GM19240 (cell line): Measurements from ENCODE around the gene AOC3.
"Not testable (repeated sequence)": the region's sequence is repeated elsewhere in the genome, so short reads cannot be mapped to it uniquely, and the experiment has no call there.

ENCODE experiments used
- DNase-seq: peaks from one replicate; pipeline ENCODE4 v3.0.0; 2011; ENCODE audit warnings: low spot score; ENCODE audit not compliant: insufficient read length

Gene AOC3

DNA sequence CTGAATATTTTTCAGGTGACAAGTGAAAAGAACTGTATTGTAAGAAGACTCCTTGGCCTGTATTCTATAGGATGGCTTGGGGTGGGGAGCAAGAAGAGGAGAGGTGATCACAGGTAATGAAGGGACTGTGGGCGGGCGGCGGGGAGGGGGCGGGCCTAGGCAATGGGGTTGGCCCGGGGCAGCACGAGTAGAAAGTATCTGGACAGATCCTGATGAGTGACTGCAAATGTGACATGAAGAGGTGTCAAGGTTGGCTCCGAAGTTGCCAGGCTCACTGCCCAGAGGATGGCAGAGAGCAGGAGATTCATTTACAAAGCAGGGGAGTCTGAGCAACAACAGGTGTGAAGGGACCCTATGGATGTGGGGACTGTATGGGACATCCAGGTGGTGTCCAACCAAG is 38.8 kb downstream of the AOC3 start:
- DNase-seq: no peak

DNA sequence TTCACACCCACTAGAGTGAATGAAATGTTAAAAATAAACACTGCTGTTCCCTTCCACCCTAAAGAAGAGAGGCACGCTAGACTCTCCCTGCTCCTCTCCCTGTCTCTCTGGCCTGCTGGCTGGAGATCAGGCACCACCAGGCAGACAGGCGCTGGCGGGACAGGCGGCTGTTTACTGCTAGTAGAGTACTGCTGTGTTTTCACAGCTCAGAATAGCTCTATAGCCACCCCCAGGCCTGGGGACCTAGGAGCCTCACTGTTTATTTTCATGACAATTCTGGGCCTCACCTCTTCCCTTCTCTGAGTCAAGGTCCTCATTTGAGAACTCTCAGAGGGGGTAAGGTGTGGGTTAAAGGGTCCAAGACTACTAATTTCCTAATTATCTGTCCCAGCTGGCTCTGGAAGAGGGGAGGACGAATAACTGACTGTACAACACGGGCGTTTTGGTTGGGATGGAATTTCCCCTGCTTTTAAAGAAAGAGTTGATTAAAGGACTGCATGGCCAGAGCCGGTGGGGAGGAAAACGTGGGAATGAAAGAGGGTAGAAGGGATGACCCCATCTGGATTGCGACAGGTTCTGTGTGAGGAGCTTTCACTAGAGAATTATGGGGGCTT is 40.6 kb downstream of the AOC3 start:
- DNase-seq: no peak

DNA sequence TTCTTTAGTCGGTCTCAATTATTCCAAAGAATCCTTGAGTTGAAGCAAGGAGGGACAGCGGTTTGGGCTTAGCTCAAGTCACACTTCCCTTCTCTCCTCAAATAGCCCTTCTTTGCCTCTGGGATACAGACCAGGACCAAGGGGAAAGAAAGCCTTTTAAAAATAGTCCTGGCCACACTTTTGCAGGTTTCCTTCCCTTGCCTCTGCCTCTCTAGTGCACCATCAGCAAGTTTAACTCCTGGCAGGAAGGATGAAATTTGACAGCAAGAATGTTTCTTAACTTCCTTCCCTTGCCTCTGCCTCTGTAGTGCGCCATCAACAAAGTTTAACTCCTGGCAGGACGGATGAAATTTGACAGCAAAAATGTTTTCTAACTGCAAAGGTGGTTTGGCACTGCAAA is 42.4 kb downstream of the AOC3 start:
- no peak for DNase-seq

DNA sequence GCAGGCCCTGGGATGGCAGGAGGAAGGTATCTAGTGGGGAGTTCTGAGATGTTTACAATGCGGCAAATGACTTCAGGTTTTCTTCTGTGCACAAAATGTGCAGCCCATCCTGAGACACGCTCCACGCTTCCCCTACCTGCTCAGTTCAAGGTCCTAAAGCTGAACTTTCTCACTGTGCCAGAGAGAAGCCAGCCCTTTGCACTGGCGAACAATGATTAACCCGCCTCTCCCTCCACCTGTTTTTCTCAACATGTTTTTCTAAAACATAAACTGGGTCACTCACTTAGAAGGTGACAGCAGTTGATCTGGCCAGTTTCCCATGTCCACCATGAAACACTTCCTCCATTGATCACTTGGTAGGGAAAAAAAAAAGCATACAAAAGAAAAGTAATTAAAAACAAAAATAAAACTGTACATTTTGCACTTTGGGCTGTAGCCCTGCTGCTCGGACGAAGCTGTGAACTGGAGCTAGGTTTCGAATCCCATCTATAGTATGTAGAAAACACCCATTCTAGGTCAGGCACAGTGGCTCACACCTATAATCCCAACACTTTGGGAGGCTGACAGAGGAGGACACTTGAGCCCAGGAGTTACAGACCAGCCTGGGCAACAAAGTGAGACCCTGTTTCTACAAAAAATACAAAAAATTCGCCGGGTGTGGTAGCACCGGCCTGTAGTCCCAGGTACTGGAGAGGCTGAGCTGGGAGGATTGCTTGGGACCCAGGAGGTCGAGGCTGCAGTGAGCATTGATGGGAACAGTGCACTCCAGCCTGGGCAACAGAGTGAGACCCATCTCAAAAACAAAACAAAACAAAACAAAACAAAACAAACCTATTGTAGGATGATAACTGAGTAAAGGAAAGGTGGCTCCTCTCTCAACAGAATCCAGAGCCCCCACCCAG is 43.5 kb downstream of the AOC3 start:
- DNase-seq: no peak

DNA sequence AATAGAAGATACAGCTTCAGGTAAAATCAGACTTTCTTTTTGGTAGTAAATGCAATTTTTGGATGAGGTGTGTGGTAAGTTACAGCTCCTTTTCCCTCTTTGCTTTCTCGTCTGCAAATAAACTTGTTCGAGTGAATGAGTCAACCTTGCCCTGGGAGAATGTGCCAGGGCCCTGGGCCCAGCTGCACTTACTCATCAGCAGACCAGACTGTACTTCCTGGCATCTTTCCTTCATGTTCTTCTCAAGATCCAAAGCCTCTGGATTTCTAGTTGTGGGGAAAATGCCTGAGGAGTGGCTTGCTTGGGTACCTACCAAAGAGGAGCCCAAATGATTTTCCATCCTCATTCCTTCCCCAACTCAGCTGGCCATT is 44.2 kb downstream of the AOC3 start:
- DNase-seq: no peak

DNA sequence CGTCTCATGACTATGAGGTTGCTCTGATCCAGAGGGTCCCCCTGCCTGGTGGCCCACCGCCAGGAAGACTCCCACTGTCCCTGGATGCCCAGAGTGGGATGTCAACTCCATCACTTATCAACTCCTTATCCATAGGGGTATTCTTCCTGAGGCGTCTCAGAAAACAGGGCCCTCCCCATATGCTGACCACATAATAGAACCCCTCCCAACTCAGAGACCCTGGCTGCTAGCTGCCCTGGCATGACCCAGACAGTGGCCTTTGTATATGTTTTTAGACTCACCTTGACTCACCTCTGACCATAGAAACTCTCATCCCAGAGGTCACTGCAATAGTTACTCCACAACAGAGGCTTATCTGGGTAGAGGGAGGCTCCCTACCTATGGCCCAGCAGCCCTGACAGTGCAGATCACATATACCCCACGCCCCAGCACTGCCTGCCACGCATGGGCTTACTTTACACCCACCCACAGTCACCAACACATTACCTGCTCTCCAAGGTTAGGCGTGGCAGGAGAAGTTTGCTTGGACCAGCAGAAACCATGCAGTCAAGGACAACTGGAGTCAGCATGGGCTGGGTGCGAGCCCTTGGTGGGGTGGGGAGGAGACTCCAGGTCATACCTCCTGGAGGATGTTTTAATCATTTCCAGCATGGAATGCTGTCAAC is 47.3 kb downstream of the AOC3 start:
- no peak for DNase-seq

DNA sequence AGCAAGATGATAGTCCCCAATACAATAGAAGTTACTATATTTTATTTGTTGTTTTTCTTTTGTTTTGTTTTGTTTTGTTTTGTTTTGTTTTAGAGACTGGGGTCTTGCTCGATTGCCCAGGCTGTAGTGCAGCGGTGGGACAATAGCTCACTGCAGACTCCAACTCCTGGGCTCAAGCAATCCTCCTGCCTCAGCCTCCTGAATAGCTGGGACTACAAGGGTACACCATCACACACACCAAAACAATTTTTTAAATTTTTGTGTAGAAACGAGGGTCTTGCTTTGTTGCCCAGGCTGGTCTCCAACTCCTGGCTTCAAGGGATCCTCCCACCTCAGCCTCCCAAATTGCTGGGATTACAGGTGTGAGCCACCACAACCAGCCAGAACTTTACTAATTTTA is 49.0 kb downstream of the AOC3 start:
- DNase-seq: not testable (repeated sequence)

DNA sequence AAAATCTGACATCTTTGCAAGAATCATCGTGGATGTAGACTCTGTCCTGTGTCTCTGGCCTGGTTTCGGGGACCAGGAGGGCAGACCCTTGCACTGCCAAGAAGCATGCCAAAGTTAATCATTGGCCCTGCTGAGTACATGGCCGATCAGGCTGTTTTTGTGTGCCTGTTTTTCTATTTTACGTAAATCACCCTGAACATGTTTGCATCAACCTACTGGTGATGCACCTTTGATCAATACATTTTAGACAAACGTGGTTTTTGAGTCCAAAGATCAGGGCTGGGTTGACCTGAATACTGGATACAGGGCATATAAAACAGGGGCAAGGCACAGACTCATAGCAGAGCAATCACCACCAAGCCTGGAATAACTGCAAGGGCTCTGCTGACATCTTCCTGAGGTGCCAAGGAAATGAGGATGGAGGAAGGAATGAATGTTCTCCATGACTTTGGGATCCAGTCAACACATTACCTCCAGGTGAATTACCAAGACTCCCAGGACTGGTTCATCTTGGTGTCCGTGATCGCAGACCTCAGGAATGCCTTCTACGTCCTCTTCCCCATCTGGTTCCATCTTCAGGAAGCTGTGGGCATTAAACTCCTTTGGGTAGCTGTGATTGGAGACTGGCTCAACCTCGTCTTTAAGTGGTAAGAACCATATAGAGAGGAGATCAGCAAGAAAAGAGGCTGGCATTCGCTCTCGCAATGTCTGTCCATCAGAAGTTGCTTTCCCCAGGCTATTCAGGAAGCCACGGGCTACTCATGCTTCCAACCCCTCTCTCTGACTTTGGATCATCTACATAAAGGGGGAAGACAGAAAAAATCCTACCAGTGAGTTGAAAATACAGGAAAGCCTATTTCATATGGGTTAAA is 49.7 kb downstream of the AOC3 start, which contains the start of gene G6PC1:
G6PC1 (plus strand) TSS at position 340 of the 872 bp plus-strand sequence; CDS start at position 418, 78 bp downstream.
- DNase-seq: no peak

DNA sequence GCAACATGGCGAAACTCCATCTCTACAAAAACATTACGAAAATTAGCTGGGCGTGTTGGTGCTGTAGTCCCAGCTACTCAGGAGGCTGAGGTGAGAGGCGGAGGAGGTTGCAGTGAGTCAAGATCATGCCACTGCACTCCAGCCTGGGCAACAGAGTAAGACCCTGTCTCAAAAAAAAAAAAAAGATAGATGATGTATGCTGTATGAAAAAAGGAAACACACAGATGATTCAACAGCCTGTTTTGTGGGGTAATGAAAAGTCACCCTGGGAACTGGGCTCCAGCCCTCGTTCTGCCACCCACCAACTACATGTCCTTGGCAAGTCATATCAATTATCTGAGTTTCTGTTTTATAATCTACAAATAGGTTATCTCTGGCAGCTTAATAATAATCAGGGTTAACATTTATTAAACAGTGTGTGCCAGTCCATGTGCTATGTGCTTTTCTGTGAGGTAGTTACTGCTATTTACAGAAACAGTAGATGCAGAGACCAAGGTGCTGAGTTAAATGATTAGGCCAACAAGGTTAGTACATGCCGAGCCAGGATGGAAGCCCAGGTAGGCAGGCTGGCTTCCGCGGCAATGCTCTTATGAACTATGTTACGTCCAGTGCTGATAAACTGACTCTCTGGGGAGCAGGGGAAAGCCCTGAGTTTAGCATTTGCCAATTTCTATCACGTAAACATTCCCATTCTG is 50.7 kb downstream of the AOC3 start:
- DNase-seq: no peak

DNA sequence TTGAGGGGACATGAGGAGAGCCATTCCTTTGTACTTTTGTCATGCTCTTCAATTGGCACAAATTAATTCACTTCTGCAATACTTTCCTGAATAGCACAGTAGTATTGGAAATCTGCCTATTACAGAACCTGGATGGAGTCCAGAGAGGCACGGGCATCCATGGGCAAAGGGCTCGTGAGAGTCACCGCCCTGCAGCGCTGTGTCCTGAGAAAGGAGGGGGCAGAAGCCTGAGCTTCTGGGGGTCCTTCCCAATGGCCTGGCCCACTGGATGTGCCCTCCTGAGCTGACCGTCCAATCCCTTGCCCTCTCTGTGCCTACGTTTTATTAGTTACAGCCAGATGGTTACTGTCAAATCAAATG is 53.1 kb downstream of the AOC3 start:
- no peak for DNase-seq

DNA sequence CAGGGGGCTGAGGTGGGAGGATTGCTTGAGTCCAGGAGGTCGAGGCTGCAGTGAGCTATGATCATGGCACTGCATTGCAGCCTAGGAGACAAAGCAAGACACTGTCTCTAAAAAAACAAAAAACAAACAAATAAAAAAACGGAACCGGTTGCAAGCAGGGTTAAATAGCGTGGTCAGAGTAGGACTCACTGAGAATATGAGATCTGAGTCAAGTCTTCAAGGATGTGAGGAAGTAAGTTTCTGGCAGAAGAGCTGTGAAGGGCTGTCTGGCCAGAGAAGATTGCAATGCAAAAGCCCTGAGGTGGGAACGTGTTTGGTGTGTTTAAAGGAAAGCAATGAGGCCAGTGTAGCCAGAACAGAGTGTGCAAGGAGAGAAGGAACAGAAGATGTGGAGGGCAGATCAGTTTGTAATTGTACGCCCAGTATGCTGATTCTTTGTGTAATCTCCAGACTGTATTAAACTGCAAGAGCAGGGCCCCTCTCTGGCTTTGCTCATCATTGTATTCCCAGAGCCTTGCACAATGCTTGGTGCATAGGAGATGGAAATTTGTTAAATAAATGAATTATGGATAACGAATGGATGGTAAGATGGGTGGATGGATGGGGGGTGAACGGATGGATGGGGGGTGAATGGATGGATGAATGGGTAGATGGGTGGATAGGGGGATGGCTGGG is 55.9 kb downstream of the AOC3 start:
- DNase-seq: no peak
